Measurements from ENCODE around the gene ALDH1A3.

- TF ChIP-seq POLR2AphosphoS5 (IDR thresholded peaks at IDR 0.05; ENCODE audit: low read depth, low read length) (no peak), USF1 (IDR thresholded peaks at IDR 0.05; ENCODE audit: borderline replicate concordance, low read depth) (no peak), RCOR1 (IDR thresholded peaks at IDR 0.05; ENCODE audit: low read length) (no peak), ZBTB33 (IDR thresholded peaks at IDR 0.05; ENCODE audit: borderline replicate concordance, low read depth) (no peak)
These were observed at the start of gene ALDH1A3 for GRCh38 chr15:100879464-100880138.
